Endothelial cell of umbilical vein (primary cell): Measurements from ENCODE around the gene VPS9D1. TPM values are rescaled to one million over a fixed set of nuclear protein-coding genes. Genes with fewer than 3 reads are reported as not detected.

Experiments
- BruUV-seq: library from RNA; stranded (reverse); fragments of 400-500 nt; replicated peaks from 2 replicates; lab custom pipeline; 2021; lab: Mats Ljungman, UMichigan
- CTCF ChIA-PET: fragments of 300-600, 350-600 bp; sonication (Branson Sonifier 250); formaldehyde crosslinking; loops from one replicate; lab custom pipeline; 2021; ENCODE audit warnings: antibody characterized with exemption, inconsistent platforms; lab: Charles Lee
- POLR2A ChIA-PET: fragments of 300-600, 350-600 bp; sonication (Branson Sonifier 250); formaldehyde crosslinking; loops from one replicate; lab custom pipeline; 2021; ENCODE audit warnings: antibody characterized with exemption, inconsistent platforms; lab: Charles Lee
- DNase-seq: peaks from one replicate; pipeline ENCODE4 v3.0.0-alpha.2; 2011; ENCODE audit warnings: low read depth, low spot score
- FAIRE-seq: peaks from 2 replicates; lab custom pipeline; 2011; peaks lifted over from hg19 to GRCh38; lab: Jason Lieb, UNC
- H2AFZ ChIP-seq: 2 replicates; pipeline ENCODE4 v1.6.0; 2012; ENCODE audit warnings: low read depth, low read length, control low read depth, inconsistent platforms
- H3K27ac ChIP-seq: 2 replicates; pipeline ENCODE4 v1.5.1; 2011; ENCODE audit warnings: low read depth, mild to moderate bottlenecking, control low read depth, low read length, moderate library complexity; ENCODE audit not compliant: insufficient read depth
- H3K27me3 ChIP-seq, 2 experiments: 2 replicates each; pipeline versions ENCODE4 v1.6.0 to v1.6.1; 2011; ENCODE audit warnings: low read length in 2 of 2, mixed read lengths in 1 of 2; ENCODE audit not compliant: control insufficient read depth in 2 of 2, insufficient read depth in 2 of 2
- H3K36me3 ChIP-seq, 2 experiments: 2 replicates in 1 of 2; 3 replicates in 1 of 2; pipeline ENCODE4 v1.5.1; 2011; ENCODE audit warnings: low read length in 2 of 2, mild to moderate bottlenecking in 1 of 2, moderate library complexity in 1 of 2; ENCODE audit not compliant: control insufficient read depth in 2 of 2, insufficient read depth in 2 of 2; ENCODE audit errors: extremely low read depth in 1 of 2
- H3K4me1 ChIP-seq: 3 replicates; pipeline ENCODE4 v1.5.1; 2011; ENCODE audit warnings: mild to moderate bottlenecking, low read length; ENCODE audit not compliant: control insufficient read depth, insufficient read depth; ENCODE audit errors: extremely low read depth
- H3K4me2 ChIP-seq: 2 replicates; pipeline ENCODE4 v1.6.1; 2011; ENCODE audit warnings: low read length, control low read depth, mixed read lengths; ENCODE audit not compliant: insufficient read depth
- H3K4me3 ChIP-seq, 3 experiments: fragments of 200-600 bp in 1 of 3; sonication (generic), shearing (Covaris generic) in 1 of 3; replicated peaks in 1 of 3; 2 replicates each; pipeline ENCODE4 v1.5.1; 2011 to 2016; ENCODE audit warnings: control low read depth in 3 of 3, low read length in 3 of 3, mild to moderate bottlenecking in 2 of 3, inconsistent platforms in 1 of 3, low read depth in 1 of 3, moderate library complexity in 1 of 3; ENCODE audit not compliant: insufficient read depth in 1 of 3
- H3K79me2 ChIP-seq: 2 replicates; pipeline ENCODE4 v1.6.0; 2012; ENCODE audit warnings: low read length, inconsistent platforms; ENCODE audit not compliant: control insufficient read depth, insufficient read depth
- H3K9ac ChIP-seq: replicated peaks from 2 replicates; pipeline ENCODE3; 2011; ENCODE audit warnings: low read length, control low read depth; ENCODE audit not compliant: insufficient read depth; ENCODE audit errors: extremely low read depth
- H3K9me1 ChIP-seq: replicated peaks from 3 replicates; pipeline ENCODE4 v1.6.0; 2011; ENCODE audit warnings: mild to moderate bottlenecking, low read length; ENCODE audit not compliant: control insufficient read depth, insufficient read depth; ENCODE audit errors: extremely low read depth
- H3K9me3 ChIP-seq: replicated peaks from 2 replicates; pipeline ENCODE4 v1.5.1; 2012; ENCODE audit warnings: low read length, inconsistent platforms; ENCODE audit not compliant: control insufficient read depth, insufficient read depth
- H4K20me1 ChIP-seq: replicated peaks from 2 replicates; pipeline ENCODE3; 2011; ENCODE audit warnings: mild to moderate bottlenecking, low read length; ENCODE audit not compliant: control insufficient read depth, insufficient read depth; ENCODE audit errors: extremely low read depth
- EZH2 ChIP-seq: IDR thresholded peaks from 2 replicates; pipeline ENCODE4 v1.6.1; 2012; ENCODE audit warnings: borderline replicate concordance, low read depth, mild to moderate bottlenecking, moderate library complexity, low read length, inconsistent platforms; ENCODE audit not compliant: severe bottlenecking
- FOS ChIP-seq: IDR thresholded peaks from 2 replicates; pipeline ENCODE4 v1.6.1; 2011; ENCODE audit warnings: mild to moderate bottlenecking, low read length, moderate library complexity, borderline replicate concordance; ENCODE audit not compliant: insufficient read depth
- GATA2 ChIP-seq: IDR thresholded peaks from 2 replicates; pipeline ENCODE4 v1.7.0; 2011; ENCODE audit warnings: low read depth, mild to moderate bottlenecking, moderate library complexity, mixed read lengths, low read length; ENCODE audit not compliant: insufficient read length, insufficient read depth
- JUN ChIP-seq: IDR thresholded peaks from 2 replicates; pipeline ENCODE4 v1.6.1; 2011; ENCODE audit warnings: borderline replicate concordance, low read depth; ENCODE audit not compliant: insufficient read length, insufficient read depth
- MYC ChIP-seq: IDR thresholded peaks from one replicate; pipeline ENCODE4 v1.6.1; 2011; ENCODE audit warnings: mild to moderate bottlenecking, low read depth, low read length
- POLR2A ChIP-seq: IDR thresholded peaks from 2 replicates; pipeline ENCODE4 v1.6.1; 2012; ENCODE audit warnings: low read depth, mild to moderate bottlenecking, control low read depth, low read length
- POLR2AphosphoS5 ChIP-seq: IDR thresholded peaks from 2 replicates; pipeline ENCODE4 v1.6.1; 2012; ENCODE audit warnings: low read depth, mild to moderate bottlenecking, control low read depth, low read length, moderate library complexity; ENCODE audit not compliant: insufficient read depth
- dilution Hi-C: fragments of 300-500 bp; cut with MboI; formaldehyde crosslinking; loops from one replicate; pipeline ENCODE4 v1.15.0; 2019; ENCODE audit warnings: low sequenced_read_pairs; ENCODE audit not compliant: extremely low pct_ligation_motif_present
- intact Hi-C: fragments of 100-400 bp; cut with micrococcal nuclease; formaldehyde crosslinking; loops from one replicate; pipeline ENCODE4 v1.10.0; 2022
- polyA plus RNA-seq, 4 experiments: library from polyadenylated mRNA; depleted of rRNA in 3 of 4; stranded (reverse) in 3 of 4; unstranded in 1 of 4; fragments of >200 nt; gene quantifications; 2 replicates each; pipeline versions ENCODE4 v1.2.1 to v1.2.3, GENCODE V29; 2011 to 2012; ENCODE audit warnings: missing spikeins in 1 of 4
- total RNA-seq: library from RNA; stranded (reverse); gene quantifications from 2 replicates; pipeline ENCODE4 v1.2.3, GENCODE V29; 2021
- TF ChIP-seq, protein P1 (sequence below), 2 donors: IDR thresholded peaks; 1 replicate in 1 of 2; 2 replicates in 1 of 2; pipeline ENCODE4 v1.5.1; 2011; ENCODE audit warnings: low read length in 2 of 2, mild to moderate bottlenecking in 2 of 2, moderate library complexity in 2 of 2, control low read depth in 1 of 2, inconsistent platforms in 1 of 2, low read depth in 1 of 2; ENCODE audit not compliant: insufficient read depth in 1 of 2; ENCODE audit errors: extremely low read depth in 1 of 2
- TF ChIP-seq, protein P2 (sequence below): IDR thresholded peaks from 2 replicates; pipeline ENCODE4 v1.6.1; 2011; ENCODE audit not compliant: insufficient read depth, insufficient read length

VPS9D1 gene
- total and polyA plus RNA-seq, 2 donors (not counting 3 experiments of a cell fraction or from before 2014, with no cell fraction given): 15.5 to 17.3 TPM

DNA sequence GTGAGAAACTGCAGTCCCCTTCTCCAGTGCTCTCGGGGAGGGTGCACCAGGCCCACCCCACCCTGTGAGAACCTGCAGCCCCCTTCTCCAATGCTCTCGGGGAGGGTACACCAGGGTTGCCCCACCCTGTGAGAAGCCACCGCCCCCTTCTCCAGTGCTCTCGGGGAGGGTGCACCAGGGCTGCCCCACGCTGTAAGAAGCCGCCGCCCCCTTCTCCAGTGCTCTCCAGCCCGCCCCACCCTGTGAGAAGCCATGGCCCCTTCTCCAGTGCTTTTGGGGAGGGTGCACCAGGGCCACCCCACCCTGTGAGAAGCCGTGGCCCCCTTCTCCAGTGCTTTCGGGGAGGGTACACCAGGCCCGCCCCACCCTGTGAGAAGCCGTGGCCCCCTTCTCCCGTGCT, 50.9 kb downstream of the VPS9D1 start:
- Histone ChIP-seq H3K9me1 (no peaks in the 10 kb centered on the region), H2AFZ (no peak overlapping the region), H3K4me3 (no peak overlapping the region), H3K36me3 (no peaks in the 10 kb centered on the region), H3K27ac (no peak overlapping the region), H3K79me2 (no peaks in the 10 kb centered on the region), H3K27me3 (no peaks in the 10 kb centered on the region), H4K20me1 (no peaks in the 10 kb centered on the region), H3K4me2 (no peak overlapping the region), H3K4me1 (no peaks in the 10 kb centered on the region), H3K9me3 (no peaks in the 10 kb centered on the region), H3K9ac (no peak overlapping the region)
- dilution Hi-C loops (no loop called here), intact Hi-C loops (no loop called here)
- POLR2A ChIA-PET: no interaction called here
- DNase-seq (no peak), FAIRE-seq (no peak)
- BruUV-seq: no TSS peak
- CTCF ChIA-PET: interaction anchor here (0.8 kb wide), 1 partner anchor 10 kb away, joined by 3 read pairs; no protein-coding TSS in a partner anchor
- TF ChIP-seq JUN (no peak), EZH2 (no peak), MYC (no peak), POLR2AphosphoS5 (no peak), FOS (no peak), POLR2A (no peak), GATA2 (no peak)
- TF ChIP-seq, protein P1, sequence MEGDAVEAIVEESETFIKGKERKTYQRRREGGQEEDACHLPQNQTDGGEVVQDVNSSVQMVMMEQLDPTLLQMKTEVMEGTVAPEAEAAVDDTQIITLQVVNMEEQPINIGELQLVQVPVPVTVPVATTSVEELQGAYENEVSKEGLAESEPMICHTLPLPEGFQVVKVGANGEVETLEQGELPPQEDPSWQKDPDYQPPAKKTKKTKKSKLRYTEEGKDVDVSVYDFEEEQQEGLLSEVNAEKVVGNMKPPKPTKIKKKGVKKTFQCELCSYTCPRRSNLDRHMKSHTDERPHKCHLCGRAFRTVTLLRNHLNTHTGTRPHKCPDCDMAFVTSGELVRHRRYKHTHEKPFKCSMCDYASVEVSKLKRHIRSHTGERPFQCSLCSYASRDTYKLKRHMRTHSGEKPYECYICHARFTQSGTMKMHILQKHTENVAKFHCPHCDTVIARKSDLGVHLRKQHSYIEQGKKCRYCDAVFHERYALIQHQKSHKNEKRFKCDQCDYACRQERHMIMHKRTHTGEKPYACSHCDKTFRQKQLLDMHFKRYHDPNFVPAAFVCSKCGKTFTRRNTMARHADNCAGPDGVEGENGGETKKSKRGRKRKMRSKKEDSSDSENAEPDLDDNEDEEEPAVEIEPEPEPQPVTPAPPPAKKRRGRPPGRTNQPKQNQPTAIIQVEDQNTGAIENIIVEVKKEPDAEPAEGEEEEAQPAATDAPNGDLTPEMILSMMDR (IDR thresholded peaks at IDR 0.05; ENCODE audit: extremely low read depth in 1 of 2, insufficient read depth in 1 of 2, low read depth in 1 of 2, low read length in 2 of 2): no peak
- TF ChIP-seq, protein P2, sequence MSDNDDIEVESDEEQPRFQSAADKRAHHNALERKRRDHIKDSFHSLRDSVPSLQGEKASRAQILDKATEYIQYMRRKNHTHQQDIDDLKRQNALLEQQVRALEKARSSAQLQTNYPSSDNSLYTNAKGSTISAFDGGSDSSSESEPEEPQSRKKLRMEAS: no peak
